ENCODE measurements around the gene CAMTA1.

CAMTA1 gene

DNA sequence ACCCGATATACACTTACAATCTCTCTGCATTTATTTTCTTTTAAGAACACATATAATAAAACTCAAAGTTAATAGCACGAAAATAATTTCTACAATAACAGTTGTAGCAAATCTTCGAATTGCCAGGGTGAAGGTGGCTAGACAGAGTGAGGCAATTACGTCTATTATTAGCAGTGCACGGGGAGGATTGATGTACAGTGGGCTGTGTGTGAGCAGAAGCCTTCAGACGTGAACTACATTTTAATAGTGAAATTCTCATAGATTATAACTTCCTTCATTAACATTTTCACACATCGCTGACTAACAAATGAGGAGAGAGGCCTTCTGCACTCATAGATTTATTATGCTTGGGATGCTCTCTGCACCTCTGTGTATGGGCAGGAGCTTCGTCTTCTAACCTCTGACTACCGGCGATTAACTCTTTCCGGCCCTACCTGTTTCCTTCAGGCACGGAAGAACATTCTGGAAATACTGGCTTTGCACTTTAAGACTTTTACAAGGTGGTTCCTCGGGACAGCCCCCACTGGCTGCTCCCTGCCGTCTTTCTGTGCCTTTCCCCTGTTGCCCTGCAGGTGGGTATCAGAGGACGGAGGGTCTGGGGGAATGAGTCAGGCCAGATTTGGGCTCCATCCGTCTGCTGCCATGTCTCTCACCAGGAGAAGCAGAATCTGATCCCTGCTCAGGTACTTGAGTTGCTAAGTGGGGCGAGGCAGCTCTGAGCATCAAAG lies 200.5 kb downstream of the CAMTA1 start:
- DNase-seq = no peak

DNA sequence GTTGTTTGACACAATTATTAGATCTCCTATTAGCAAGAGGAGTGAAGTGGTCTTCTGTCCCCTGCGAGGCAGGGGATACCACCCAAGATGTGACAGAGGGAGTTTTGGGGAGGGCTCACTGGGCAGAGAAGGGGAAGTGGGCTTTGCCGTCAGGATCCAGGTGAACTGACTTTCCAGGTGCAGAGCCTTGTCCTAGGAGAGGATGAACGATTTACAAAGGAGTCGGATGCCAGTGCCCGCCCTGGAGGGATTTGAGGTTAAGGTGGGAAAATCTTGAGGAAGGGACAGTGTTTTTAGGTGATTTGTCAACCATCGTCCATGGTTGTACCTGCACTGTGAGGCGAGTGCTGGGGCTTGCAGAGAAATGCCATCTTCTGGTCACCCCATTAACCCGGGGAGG lies 201.0 kb downstream of the CAMTA1 start:
- no peak for DNase-seq

DNA sequence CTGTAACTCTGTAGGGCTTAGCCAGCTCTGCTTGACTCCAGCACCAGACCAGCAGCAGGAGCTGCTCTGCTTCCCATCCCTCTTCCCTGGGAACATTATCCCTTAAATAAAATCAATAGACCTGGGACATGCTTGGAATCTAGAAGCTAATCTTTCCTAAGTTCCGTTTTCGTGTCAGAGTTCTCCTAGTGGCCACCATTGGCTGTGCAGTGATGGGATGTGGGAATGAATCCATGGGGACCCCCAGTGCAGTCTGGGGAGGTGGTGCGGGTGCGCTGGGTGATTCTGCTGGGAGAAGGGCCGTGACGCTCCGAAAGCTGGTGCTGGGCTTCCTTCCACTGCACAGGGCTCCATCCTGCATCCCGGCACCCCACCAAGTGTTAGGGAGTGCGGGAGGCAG lies 202.7 kb downstream of the CAMTA1 start:
- DNase-seq = no peak

- DNase-seq = no peak
Measured at GRCh38 chr1:6988796-6989195, 203.5 kb downstream of the CAMTA1 start.

DNA sequence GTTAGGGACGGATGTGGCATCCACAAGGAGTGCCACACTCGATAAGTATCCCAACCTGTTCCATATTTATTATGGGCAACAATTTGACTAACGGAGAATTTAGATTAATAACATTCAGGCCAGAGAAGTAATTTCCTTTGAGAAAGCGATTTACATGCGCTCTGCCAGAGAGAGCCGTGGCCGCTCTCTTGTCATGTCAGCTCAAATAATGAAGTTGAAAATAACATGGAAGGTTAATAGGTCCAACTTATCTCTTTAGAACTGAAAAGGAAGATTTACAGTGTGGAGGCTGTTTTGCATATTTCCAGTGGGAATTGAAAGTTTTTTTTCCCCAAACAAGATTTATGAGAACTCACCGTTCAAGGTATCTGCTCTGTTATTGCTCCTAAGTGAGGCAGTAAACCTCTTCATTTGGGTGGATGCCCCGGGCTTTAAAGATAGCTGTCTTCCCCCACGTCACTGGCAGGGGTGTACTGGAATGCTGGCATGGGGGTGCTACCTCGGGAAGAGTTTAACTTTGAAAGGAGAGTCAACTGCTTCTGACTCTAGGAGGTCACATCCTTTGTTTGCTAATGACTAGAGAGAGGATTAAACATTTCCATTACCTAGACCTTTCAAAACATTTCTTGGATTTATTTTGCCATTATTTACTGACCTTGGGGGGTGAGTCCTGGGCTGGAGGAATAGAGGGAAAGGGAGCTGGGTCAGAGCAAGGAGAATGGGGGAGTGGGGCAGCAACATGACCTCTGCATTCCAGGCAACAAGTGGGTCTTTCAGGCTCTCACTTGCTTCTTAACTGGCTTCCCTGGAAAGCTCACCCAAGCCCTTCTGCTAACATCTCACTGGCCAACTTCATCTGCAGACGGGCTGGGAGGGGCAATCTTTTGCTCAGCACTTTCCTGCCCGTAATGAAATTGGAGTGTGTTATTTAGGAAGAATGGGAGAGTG lies 204.2 kb downstream of the CAMTA1 start:
- no peak for DNase-seq

DNA sequence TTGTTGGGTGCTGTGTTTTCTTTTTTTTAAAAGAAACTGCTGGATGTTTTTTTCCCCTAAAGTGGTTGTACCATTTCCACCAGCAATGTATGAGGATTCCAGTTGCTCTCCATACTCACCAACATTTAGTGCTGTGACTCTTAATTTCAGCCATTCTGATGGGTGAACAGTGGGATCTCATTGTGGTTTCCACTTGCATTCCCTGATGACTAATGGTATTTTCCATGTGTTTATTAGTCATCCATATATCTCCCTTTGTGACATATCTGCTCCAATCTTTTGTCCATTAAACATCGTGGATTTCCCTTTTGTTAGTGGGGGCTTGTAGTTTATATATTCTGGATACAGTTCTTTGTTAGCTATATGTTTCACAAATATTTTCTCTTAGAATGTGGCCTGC lies 206.0 kb downstream of the CAMTA1 start:
- DNase-seq = no peak

- no peak for DNase-seq
Measured at GRCh38 chr1:6995789-6996188, 210.5 kb downstream of the CAMTA1 start.

DNA sequence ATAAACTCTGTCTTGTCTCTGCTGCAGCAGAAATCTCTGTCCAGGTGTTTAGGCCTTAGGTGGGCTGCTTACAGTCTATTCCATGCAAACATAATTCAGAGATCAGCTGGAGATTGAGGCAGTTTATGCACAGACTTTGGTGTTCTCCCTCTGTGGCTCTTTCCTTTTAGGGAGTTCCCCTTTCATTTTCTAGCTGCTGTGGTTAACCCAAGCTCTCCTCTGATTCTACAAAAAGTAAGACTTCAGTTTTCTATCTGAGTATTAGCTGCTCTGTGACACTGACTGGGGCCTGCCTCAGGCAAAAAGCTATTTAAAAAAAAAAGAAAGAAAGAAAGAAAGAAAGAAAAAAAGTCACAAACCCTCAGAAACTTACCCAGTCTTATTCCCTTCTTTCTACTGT lies 211.1 kb downstream of the CAMTA1 start:
- DNase-seq = peak in 1 of 5 experiments; percentile 58

GRCh38 chr1:6996866-6997265 lies 211.6 kb downstream of the CAMTA1 start:
- DNase-seq = no peak

- DNase-seq = no peak
Measured at GRCh38 chr1:6998267-6998666, 213.0 kb downstream of the CAMTA1 start.

DNA sequence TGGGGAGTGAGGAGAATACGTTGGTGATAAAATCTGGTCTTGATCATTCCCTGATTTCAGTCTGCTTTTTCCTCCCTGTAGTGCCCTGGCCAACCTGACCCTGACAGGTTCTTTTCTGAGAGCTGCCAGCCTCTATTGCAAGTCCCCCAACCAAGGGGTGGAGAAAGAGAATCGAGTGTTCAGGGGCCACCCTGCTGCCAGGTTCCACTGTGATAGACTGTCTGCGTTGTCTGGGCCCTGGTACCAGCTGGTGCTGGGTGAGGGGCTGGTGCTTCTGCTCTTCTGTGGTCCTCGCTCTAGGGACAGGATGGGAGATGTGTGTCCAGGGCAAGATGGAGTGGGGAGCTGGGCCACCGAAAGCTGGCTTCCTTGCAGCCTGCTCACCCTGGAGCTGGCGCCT lies 214.6 kb downstream of the CAMTA1 start:
- no peak for DNase-seq

DNA sequence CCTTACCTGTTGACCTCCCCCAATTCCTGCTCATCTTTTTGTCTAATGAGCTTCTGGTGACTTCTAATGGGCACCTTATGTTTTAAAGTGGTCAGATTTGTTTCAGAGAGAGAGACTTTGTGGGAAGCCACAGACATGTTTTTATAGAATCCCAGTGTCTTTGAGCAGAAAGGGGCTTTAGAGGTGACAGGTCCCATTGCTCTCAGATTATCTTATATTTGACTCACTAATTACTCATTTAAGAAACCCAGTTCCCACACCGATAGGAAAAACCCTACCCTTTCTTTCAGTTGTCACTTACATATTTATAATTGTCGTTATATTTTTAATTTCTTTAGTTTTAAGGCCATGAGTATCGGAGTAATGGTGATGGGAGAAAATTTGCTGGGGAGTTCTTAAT lies 215.5 kb downstream of the CAMTA1 start:
- DNase-seq = no peak

- DNase-seq = no peak
Measured at GRCh38 chr1:7002728-7003127, 217.5 kb downstream of the CAMTA1 start.

- no peak for DNase-seq
Measured at GRCh38 chr1:7003676-7004075, 218.4 kb downstream of the CAMTA1 start.

DNA sequence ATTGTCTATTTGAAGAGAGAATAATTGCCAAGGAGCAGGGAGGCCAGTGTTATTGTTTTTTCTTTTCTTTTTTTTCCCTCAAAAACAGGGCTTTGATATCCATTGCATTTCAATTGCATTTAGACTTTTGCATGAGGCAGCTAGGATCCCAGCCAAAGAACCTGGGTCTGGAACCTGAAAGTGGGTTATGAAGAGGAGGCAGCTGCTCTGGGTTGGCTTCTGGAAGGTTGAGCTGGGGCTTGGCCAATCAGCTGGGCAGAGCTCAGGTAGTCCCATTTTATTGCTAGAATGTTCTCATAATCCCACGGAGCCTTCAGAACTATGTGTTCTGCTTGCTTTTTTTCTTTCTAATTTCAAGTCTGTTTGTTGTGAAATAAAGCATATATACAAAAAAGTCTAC lies 218.9 kb downstream of the CAMTA1 start:
- no peak for DNase-seq

DNA sequence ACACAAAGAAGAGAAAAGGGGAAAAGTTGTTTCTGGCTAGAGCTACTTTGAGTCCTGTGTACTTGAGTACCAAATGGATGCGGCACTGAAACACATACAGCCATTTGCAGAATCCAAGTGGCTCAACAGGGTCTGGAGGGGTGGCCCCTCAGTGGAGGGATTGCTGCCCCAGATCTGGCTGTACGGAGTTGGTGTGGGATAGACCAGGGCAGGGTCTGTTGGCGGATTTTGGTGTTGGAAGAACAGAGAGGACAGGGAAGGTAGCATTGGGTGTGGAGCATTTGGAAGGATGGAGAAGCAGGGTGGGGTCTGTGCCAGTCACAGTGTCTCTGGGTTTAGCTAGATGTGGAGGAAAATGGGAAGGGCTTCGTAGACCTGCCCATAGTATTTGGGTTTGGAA lies 220.5 kb downstream of the CAMTA1 start:
- no peak for DNase-seq

DNA sequence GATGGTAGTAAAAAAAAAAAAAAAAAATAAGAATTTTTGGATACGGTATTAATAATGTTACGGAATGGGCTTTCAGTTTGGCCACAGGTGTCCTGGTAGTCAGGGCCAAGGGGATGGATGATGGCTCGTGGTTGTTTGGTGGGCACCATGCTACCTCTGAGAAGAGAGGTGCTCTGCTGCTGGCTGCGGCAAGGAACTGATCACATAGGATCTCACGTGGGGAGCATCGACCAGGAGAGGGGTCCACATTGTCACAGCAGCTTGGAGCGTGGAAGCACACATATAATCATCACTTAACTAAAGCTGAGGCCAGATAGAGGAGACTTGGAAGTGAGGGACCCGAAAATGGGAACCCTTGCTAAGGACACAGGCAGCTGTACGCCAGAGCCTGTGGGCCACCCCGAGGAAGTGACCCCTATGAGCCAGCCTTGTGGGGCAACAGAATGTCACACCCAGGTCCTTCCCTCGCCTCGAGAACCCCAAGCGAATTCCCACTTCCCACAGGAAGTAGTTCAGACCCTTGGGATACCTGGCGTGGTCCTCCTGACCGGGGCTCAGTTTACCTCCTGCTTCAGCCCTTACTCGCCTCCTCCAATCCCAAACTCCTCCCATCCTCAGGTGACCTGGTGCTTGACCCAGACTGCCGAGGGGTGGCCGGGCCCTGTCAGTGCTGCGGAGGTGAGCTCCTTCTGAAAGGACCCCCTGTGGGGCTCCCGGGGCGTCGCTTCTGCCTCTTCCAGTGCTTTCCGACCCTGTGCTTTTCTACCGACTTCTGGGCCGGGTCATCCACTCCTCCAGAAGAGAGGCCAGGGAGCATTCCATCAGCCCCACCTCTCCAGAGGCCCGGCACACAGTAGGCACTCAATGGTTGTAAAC lies 222.0 kb downstream of the CAMTA1 start:
- DNase-seq = no peak

GRCh38 chr1:7007902-7008301 lies 222.6 kb downstream of the CAMTA1 start:
- DNase-seq = no peak

- DNase-seq = no peak
Measured at GRCh38 chr1:7008331-7008730, 223.1 kb downstream of the CAMTA1 start.

DNA sequence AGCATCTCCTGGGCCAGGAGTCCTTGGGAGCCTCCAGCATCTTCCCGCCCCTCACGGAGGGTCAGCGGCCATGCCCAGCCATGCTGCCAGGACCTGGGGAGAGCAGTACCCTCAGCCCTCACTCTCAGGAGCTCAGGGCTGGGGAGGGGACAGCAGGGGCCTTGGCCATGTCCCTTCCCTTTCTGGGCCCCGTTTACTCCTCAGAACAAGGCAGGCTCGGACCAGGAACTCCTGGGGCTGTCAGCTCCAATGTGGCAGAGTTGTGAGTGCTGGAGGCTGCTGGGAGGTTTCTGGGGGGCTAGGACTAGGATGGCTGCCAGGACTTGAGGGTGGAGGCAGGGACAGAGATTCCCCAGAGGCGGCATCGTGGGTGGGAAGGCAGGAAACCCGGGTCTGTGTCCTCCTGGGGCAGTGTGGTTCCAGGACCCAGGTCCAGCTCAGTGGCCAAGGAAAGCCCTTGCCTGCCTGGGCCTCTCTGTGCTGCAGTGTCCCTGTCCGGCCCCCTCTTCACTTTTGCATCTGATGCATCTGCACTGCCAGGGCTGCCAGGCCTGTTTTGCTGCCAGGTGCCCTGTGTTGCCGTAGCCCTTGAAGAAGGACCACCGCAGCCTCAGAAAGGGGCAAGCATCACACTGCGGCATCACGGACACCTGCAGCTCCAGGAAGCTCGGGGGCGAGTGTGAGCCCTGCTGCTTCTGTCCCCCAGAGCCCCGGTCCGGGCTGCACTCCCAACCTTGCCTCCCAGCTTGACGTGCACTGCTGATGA lies 223.9 kb downstream of the CAMTA1 start:
- DNase-seq = no peak

DNA sequence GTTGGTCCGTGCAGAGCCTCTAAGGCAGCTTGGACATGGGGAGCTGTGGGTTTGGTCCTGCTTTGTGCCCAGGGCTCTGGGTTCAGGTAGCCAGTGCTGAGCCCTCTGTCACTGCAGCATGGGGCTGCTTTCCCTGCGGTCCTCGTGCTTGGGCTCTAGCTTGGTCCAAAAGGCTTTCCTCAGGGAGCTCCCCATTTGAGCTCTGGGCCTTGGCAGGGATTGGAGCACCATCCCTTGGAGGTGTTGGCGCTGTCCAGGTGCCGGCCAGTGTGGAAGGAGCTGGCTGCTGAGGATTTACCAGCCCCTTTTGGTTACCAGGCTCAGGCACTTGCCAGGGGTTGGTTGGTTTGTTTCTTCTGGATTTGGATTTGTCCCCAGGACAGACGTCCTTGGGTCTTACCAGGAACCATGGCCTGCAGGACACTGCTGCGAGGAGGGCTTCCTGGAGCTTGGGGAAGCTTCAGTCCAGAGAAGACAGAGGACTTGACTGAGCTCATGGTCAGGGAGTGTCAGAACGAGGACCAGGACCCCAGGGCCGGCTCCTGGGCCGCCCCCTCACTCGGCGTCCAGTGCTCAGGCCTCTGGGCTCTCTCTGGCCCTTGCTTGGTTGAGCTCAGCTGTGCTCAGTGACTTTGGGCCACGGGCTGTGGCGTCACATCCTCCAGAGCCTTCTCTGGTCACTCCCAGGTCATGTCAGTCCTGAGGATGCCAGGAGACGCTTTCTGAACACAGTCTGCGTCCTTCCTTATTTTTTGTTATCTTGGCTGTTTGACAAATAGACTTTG lies 224.7 kb downstream of the CAMTA1 start:
- DNase-seq = no peak

All from T-helper 2 cell (primary cell).